ENCODE data around the gene RNF103.

GRCh38 chr2:86616502-86616901 is 7.2 kb downstream of the RNF103 start:
- TF ChIP-seq, protein P1, sequence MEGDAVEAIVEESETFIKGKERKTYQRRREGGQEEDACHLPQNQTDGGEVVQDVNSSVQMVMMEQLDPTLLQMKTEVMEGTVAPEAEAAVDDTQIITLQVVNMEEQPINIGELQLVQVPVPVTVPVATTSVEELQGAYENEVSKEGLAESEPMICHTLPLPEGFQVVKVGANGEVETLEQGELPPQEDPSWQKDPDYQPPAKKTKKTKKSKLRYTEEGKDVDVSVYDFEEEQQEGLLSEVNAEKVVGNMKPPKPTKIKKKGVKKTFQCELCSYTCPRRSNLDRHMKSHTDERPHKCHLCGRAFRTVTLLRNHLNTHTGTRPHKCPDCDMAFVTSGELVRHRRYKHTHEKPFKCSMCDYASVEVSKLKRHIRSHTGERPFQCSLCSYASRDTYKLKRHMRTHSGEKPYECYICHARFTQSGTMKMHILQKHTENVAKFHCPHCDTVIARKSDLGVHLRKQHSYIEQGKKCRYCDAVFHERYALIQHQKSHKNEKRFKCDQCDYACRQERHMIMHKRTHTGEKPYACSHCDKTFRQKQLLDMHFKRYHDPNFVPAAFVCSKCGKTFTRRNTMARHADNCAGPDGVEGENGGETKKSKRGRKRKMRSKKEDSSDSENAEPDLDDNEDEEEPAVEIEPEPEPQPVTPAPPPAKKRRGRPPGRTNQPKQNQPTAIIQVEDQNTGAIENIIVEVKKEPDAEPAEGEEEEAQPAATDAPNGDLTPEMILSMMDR (IDR thresholded peaks at IDR 0.05; ENCODE audit: low read length), result no peak
- no peak for TF ChIP-seq EZH2 (optimal IDR thresholded peaks at IDR 0.05; ENCODE audit: low read depth, low read length)
